Liver (tissue), 9 donors: ENCODE data around the gene GRIFIN. TPM values are rescaled to one million over a fixed set of nuclear protein-coding genes. Genes with fewer than 3 reads are reported as not detected.

ENCODE experiments used
- DNase-seq: peaks from one replicate; pipeline ENCODE4 v3.0.0-alpha.2; 2017; ENCODE audit warnings: low spot score
- H3K27ac ChIP-seq, 2 donors: one replicate each; pipeline ENCODE4 v1.7.0; 2013; ENCODE audit warnings: inconsistent platforms in 2 of 2, low read length in 2 of 2, control low read depth in 1 of 2, low read depth in 1 of 2, mild to moderate bottlenecking in 1 of 2
- H3K27me3 ChIP-seq, 4 donors: one replicate each; pipeline versions ENCODE4 v1.6.1 to v1.7.0; 2013; ENCODE audit warnings: low read length in 3 of 4, inconsistent platforms in 1 of 4, mild to moderate bottlenecking in 1 of 4, moderate library complexity in 1 of 4; ENCODE audit not compliant: control insufficient read depth in 4 of 4, insufficient read depth in 4 of 4
- H3K36me3 ChIP-seq, 4 donors: one replicate each; pipeline versions ENCODE4 v1.6.1 to v1.7.0; 2013; ENCODE audit warnings: low read length in 3 of 4, mild to moderate bottlenecking in 3 of 4, low read depth in 1 of 4, moderate library complexity in 1 of 4; ENCODE audit not compliant: control insufficient read depth in 4 of 4, insufficient read depth in 3 of 4
- H3K4me1 ChIP-seq, 4 donors: one replicate each; pipeline versions ENCODE4 v1.6.1 to v1.7.0; 2013; ENCODE audit warnings: low read length in 3 of 4, mild to moderate bottlenecking in 3 of 4, moderate library complexity in 1 of 4; ENCODE audit not compliant: control insufficient read depth in 4 of 4, insufficient read depth in 4 of 4
- H3K4me3 ChIP-seq, 3 donors: one replicate each; pipeline versions ENCODE4 v1.6.1 to v1.7.0; 2013; ENCODE audit warnings: low read length in 3 of 3, control low read depth in 1 of 3, low read depth in 1 of 3, mild to moderate bottlenecking in 1 of 3
- H3K9ac ChIP-seq, 2 donors: one replicate each; pipeline ENCODE4 v1.7.0; 2013; ENCODE audit warnings: low read length in 2 of 2, mild to moderate bottlenecking in 2 of 2, moderate library complexity in 2 of 2, control low read depth in 1 of 2, low read depth in 1 of 2
- H3K9me3 ChIP-seq, 4 donors: one replicate each; pipeline versions ENCODE4 v1.6.1 to v1.7.0; 2013; ENCODE audit warnings: low read length in 3 of 4; ENCODE audit not compliant: control insufficient read depth in 4 of 4
- ATF3 ChIP-seq: IDR thresholded peaks from 2 replicates; pipeline ENCODE4 v1.6.1; 2016; ENCODE audit warnings: antibody characterized with exemption
- EGR1 ChIP-seq, 2 donors: IDR thresholded peaks; 2 replicates each; pipeline ENCODE4 v1.6.1; 2016 to 2018; ENCODE audit warnings: antibody characterized with exemption in 2 of 2, low read depth in 2 of 2
- FOXA1 ChIP-seq: IDR thresholded peaks from 2 replicates; pipeline ENCODE4 v1.6.1; 2016; ENCODE audit warnings: antibody characterized with exemption
- FOXA2 ChIP-seq: IDR thresholded peaks from 2 replicates; pipeline ENCODE4 v1.6.1; 2016; ENCODE audit warnings: antibody characterized with exemption
- GABPA ChIP-seq, 2 donors: IDR thresholded peaks in 1 of 2; conservative IDR thresholded peaks in 1 of 2; 2 replicates each; pipeline ENCODE4 v1.6.1; 2016; ENCODE audit warnings: antibody characterized with exemption in 2 of 2, mild to moderate bottlenecking in 1 of 2, moderate library complexity in 1 of 2
- HNF4A ChIP-seq, 2 donors: conservative IDR thresholded peaks; 2 replicates each; pipeline ENCODE4 v1.6.1; 2016; ENCODE audit warnings: antibody characterized with exemption in 2 of 2, mild to moderate bottlenecking in 2 of 2
- HNF4G ChIP-seq: IDR thresholded peaks from 2 replicates; pipeline ENCODE4 v1.6.1; 2016; ENCODE audit warnings: antibody characterized with exemption
- JUND ChIP-seq, 2 donors: IDR thresholded peaks; 2 replicates each; pipeline ENCODE4 v1.6.1; 2016; ENCODE audit warnings: antibody characterized with exemption in 2 of 2
- NR2F2 ChIP-seq: IDR thresholded peaks from 2 replicates; pipeline ENCODE4 v1.6.1; 2016; ENCODE audit warnings: antibody characterized with exemption
- RAD21 ChIP-seq, 2 donors: IDR thresholded peaks; 2 replicates each; pipeline ENCODE4 v1.6.1; 2016; ENCODE audit warnings: antibody characterized with exemption in 2 of 2, mild to moderate bottlenecking in 2 of 2
- REST ChIP-seq: IDR thresholded peaks from 2 replicates; pipeline ENCODE4 v1.6.1; 2016; ENCODE audit warnings: antibody characterized with exemption, mild to moderate bottlenecking
- RXRA ChIP-seq, 2 donors: IDR thresholded peaks; 2 replicates each; pipeline ENCODE4 v1.6.1; 2017 to 2018; ENCODE audit warnings: antibody characterized with exemption in 2 of 2, mild to moderate bottlenecking in 1 of 2
- SP1 ChIP-seq: IDR thresholded peaks from 2 replicates; pipeline ENCODE4 v1.6.1; 2018; ENCODE audit warnings: antibody characterized with exemption, mild to moderate bottlenecking
- TAF1 ChIP-seq: conservative IDR thresholded peaks from 2 replicates; pipeline ENCODE4 v1.6.1; 2016; ENCODE audit warnings: antibody characterized with exemption, mild to moderate bottlenecking
- YY1 ChIP-seq: IDR thresholded peaks from 2 replicates; pipeline ENCODE4 v1.6.1; 2016; ENCODE audit warnings: antibody characterized with exemption, mild to moderate bottlenecking
- WGBS: extraction: QIAGEN DNeasy Blood & Tissue Kit; methylation state at CpG from one replicate; pipeline ENCODE4 v1.1.7; 2013; 5-methylcytosine and 5-hydroxymethylcytosine counted together
- polyA plus RNA-seq, 2 donors: library from polyadenylated mRNA; stranded (reverse) in 1 of 2; unstranded in 1 of 2; fragments of 200-250 nt in 1 of 2; fragments of >200 nt in 1 of 2; fragmentation: Nextera tagmentation in 1 of 2; extraction: Ambion mirVana in 1 of 2; gene quantifications; one replicate each; pipeline versions ENCODE4 v1.2.1 to v1.2.3, GENCODE V29; 2013 to 2015
- total RNA-seq, 2 donors: library from RNA; depleted of rRNA; stranded (reverse); fragments of >200 nt; gene quantifications; one replicate each; pipeline ENCODE4 v1.2.3, GENCODE V29; 2014
- TF ChIP-seq, protein P1 (sequence below): fragments of 150-350 bp; IDR thresholded peaks from 2 replicates; pipeline ENCODE4 v1.5.1; 2017; ENCODE audit warnings: improper control_type of control experiment, low read depth, low read length; ENCODE audit not compliant: missing input control
- donor health status: healthy.
- donor health status: healthy.
- donor health status: healthy.
- donor health status: healthy.
- donor health status: healthy.

Gene GRIFIN
- total and polyA plus RNA-seq, 4 donors: not detected

DNA sequence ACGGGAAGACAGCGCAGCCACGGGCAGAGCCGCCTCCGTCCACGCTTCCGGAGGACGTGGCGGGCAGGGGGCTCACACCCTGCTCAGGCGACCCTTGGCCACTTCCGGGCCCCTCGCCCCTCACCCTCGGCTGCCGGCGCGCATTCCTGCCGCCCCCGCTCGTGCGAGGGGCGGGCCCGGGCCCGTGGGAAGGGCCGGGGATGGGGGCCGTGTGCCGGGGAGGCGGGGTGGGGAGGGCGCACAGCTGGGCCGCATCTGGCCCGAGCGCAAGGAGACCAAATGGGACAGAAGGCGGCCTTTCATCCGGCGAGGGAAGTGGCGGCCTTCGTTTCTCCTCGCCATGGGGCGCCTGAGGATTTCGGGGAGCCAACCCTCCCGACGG, 42.5 kb upstream of the GRIFIN start (continued):
- TF ChIP-seq, protein P1, sequence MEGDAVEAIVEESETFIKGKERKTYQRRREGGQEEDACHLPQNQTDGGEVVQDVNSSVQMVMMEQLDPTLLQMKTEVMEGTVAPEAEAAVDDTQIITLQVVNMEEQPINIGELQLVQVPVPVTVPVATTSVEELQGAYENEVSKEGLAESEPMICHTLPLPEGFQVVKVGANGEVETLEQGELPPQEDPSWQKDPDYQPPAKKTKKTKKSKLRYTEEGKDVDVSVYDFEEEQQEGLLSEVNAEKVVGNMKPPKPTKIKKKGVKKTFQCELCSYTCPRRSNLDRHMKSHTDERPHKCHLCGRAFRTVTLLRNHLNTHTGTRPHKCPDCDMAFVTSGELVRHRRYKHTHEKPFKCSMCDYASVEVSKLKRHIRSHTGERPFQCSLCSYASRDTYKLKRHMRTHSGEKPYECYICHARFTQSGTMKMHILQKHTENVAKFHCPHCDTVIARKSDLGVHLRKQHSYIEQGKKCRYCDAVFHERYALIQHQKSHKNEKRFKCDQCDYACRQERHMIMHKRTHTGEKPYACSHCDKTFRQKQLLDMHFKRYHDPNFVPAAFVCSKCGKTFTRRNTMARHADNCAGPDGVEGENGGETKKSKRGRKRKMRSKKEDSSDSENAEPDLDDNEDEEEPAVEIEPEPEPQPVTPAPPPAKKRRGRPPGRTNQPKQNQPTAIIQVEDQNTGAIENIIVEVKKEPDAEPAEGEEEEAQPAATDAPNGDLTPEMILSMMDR: no peak
- no peak for TF ChIP-seq EGR1 (IDR thresholded peaks at IDR 0.05; ENCODE audit: low read depth in 2 of 2)
- TF ChIP-seq HNF4A (conservative IDR thresholded peaks at IDR 0.05): no peak

DNA sequence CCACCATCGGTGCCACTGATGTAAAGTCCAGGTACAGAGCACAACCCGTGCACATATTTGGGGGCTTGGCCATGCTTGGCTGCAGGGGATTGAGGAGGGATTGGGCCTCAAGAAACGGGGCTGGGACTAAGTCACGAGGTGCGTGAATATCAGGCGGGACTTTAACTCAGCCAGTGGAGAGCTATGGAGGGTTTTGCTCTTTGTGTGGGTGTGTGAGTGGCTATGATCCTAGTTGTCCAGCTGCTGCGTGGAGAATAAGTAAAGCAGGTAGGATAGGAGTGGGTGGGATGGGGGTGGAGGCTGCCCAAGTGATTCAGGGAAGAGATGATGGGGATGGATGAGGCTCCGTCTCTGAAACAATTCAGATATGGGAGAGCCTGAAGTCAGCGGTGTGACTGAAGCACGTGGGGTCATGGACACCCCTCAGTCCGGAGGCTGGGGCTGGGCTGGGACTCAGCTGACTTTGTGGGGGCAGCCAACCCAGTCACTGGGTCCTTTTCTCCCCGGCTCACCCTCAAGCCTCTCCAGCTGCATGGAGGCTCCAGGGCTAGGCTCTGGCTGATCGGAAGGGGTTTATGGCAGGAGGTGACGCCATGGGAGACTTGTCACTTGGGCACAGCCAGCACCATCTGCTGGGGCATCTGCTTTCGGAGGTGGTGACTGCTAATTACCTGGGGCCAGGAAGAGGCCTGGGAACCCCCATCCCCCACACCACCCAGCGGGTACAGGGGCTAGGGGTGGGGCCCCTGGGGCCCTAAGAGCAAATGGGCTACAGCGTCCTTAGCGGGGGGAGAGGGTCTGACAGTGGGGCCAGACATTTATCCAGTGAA, 41.7 kb upstream of the GRIFIN start:
- no peaks in the 10 kb centered on the region for H3K36me3 ChIP-seq
- H3K9me3 ChIP-seq: no peaks in the 10 kb centered on the region
- DNase-seq: no peak
- peaks cover 2 to 21% (median 9%) of the 10 kb centered on the region in 4 donors for H3K4me1 ChIP-seq
- TF ChIP-seq EGR1 (IDR thresholded peaks at IDR 0.05; ENCODE audit: low read depth in 2 of 2) (no peak), GABPA (IDR thresholded peaks at IDR 0.05 in 1 of 2, conservative IDR thresholded peaks at IDR 0.05 in 1 of 2) (no peak)
- WGBS: 76% methylated on average over 18 of the region's 18 CpGs
- H3K9ac ChIP-seq: no peak overlapping the region
- no peak overlapping the region for H3K4me3 ChIP-seq
- H3K27me3 ChIP-seq: no peaks in the 10 kb centered on the region
- no peak overlapping the region for H3K27ac ChIP-seq

- H3K27ac ChIP-seq: no peak overlapping the region
- H3K4me3 ChIP-seq: no peak overlapping the region
- no peaks in the 10 kb centered on the region for H3K9me3 ChIP-seq
- no peaks in the 10 kb centered on the region for H3K36me3 ChIP-seq
- peaks cover 2 to 18% (median 7%) of the 10 kb centered on the region in 4 donors for H3K4me1 ChIP-seq
- TF ChIP-seq FOXA2 (no peak), HNF4G (no peak), NR2F2 (no peak), TAF1 (no peak), SP1 (no peak), YY1 (no peak), JUND (IDR thresholded peaks at IDR 0.05) (no peak), FOXA1 (no peak), REST (no peak), RXRA (IDR thresholded peaks at IDR 0.05) (no peak), RAD21 (IDR thresholded peaks at IDR 0.05) (no peak), ATF3 (no peak), GABPA (IDR thresholded peaks at IDR 0.05 in 1 of 2, conservative IDR thresholded peaks at IDR 0.05 in 1 of 2) (no peak)
- TF ChIP-seq, protein P1: no peak
- 84% methylated on average over 8 of the region's 8 CpGs for WGBS
- no peak for DNase-seq
- H3K9ac ChIP-seq: no peak overlapping the region
- no peaks in the 10 kb centered on the region for H3K27me3 ChIP-seq
These were observed 40.8 kb upstream of the GRIFIN start for GRCh38 chr7:2517026-2517425.
